Measurements from ENCODE around the gene PRKD2.

DNA sequence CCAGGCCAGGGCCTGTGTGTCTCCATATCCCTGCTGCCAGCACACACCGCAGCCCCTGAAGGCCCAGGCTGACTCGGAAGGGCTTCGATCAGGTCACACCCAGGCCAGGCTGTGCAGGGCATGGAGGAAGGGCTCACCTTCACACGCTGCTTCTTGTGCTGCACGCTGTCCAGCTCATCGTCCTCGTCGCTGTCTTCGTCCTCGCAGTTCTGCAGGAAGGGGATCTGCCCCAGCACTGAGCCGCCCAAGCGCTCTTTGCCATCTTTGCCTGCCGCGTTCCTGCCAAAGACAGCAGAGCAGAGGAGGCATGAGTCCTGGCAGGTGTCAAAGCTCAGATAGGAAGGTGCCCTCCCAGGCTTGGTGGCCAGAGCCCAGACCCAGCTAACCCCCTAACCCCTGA is 13.7 kb upstream of the PRKD2 start:
- TF ChIP-seq, protein P1, sequence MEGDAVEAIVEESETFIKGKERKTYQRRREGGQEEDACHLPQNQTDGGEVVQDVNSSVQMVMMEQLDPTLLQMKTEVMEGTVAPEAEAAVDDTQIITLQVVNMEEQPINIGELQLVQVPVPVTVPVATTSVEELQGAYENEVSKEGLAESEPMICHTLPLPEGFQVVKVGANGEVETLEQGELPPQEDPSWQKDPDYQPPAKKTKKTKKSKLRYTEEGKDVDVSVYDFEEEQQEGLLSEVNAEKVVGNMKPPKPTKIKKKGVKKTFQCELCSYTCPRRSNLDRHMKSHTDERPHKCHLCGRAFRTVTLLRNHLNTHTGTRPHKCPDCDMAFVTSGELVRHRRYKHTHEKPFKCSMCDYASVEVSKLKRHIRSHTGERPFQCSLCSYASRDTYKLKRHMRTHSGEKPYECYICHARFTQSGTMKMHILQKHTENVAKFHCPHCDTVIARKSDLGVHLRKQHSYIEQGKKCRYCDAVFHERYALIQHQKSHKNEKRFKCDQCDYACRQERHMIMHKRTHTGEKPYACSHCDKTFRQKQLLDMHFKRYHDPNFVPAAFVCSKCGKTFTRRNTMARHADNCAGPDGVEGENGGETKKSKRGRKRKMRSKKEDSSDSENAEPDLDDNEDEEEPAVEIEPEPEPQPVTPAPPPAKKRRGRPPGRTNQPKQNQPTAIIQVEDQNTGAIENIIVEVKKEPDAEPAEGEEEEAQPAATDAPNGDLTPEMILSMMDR (IDR thresholded peaks at IDR 0.05 in 8 of 11, conservative IDR thresholded peaks at IDR 0.05 in 3 of 11) = no peak
- TF ChIP-seq POLR2A (IDR thresholded peaks at IDR 0.05) = no peak
- no peak for TF ChIP-seq POLR2AphosphoS5 (IDR thresholded peaks at IDR 0.05)

All from spleen (tissue), 7 donors.